Adipose tissue (tissue), 3 donors: ENCODE data around the gene C11orf21. TPM values are rescaled to one million over a fixed set of nuclear protein-coding genes. Genes with fewer than 3 reads are reported as not detected.
"Not testable (repeated sequence)": the region's sequence is repeated elsewhere in the genome, so short reads cannot be mapped to it uniquely, and the experiment has no call there.

Source experiments
- H3K27ac ChIP-seq: one replicate; pipeline ENCODE4 v1.5.1; 2013; ENCODE audit warnings: low read depth, low read length
- WGBS, 3 donors: extraction: QIAGEN DNeasy Blood & Tissue Kit; methylation state at CpG; one replicate each; pipeline ENCODE4 v1.1.7; 2013; 5-methylcytosine and 5-hydroxymethylcytosine counted together
- polyA plus RNA-seq, 3 donors: library from polyadenylated mRNA; stranded (reverse); fragments of 200-250 nt; gene quantifications; one replicate each; pipeline ENCODE4 v1.2.3, GENCODE V29; 2013
- donor health status: healthy with polysubstance abuse.
- donor health status: Bipolar disorder and iron deficiency.
- donor health status: healthy.

The C11orf21 gene
- polyA plus RNA-seq: 1 to 10 TPM in 1 of 3 donors, under 1 TPM in 2; 0.62 to 1.8 (median 0.79) TPM

GRCh38 chr11:2301631-2302305 is at the start of gene C11orf21, which contains the start of gene TSPAN32:
C11orf21 (minus strand) TSS chr11:2301918; CDS start chr11:2301808, 110 bp downstream.
TSPAN32 (plus strand) TSS chr11:2302013; CDS start chr11:2302150, 137 bp downstream.
- 41 to 63% (median 44%) methylated on average over 16 of the region's 16 CpGs for WGBS, 3 donors
- H3K27ac ChIP-seq: no peak within 1 kb of the TSS

- 96 to 100% (median 100%) methylated on average over 1 of the region's 1 CpG for WGBS, 3 donors
- no peak overlapping the region for H3K27ac ChIP-seq
Observed at GRCh38 chr11:2348986-2349385, 47.3 kb upstream of the C11orf21 start.

GRCh38 chr11:2347308-2347830 is 45.7 kb upstream of the C11orf21 start:
- WGBS, 3 donors: 76 to 90% (median 89%) methylated on average over 9 of the region's 9 CpGs
- no peak overlapping the region for H3K27ac ChIP-seq

- no peak overlapping the region for H3K27ac ChIP-seq
- 81 to 86% (median 84%) methylated on average over 10 of the region's 10 CpGs for WGBS, 3 donors
Observed at GRCh38 chr11:2346586-2347307, 45.0 kb upstream of the C11orf21 start.

- 89 to 90% (median 89%) methylated on average over 4 of the region's 4 CpGs for WGBS, 3 donors
- H3K27ac ChIP-seq: no peak overlapping the region
Observed at GRCh38 chr11:2346014-2346413, 44.3 kb upstream of the C11orf21 start.

- H3K27ac ChIP-seq: no peak overlapping the region
- WGBS, 3 donors: 81 to 92% (median 85%) methylated on average over 2 of the region's 2 CpGs
Observed at GRCh38 chr11:2345050-2345449, 43.3 kb upstream of the C11orf21 start.

- no peak overlapping the region for H3K27ac ChIP-seq
- WGBS, 3 donors: 71 to 81% (median 72%) methylated on average over 4 of the region's 4 CpGs
Observed at GRCh38 chr11:2343502-2343901, 41.8 kb upstream of the C11orf21 start.

GRCh38 chr11:2342981-2343380 is 41.3 kb upstream of the C11orf21 start:
- no peak overlapping the region for H3K27ac ChIP-seq
- 62 to 83% (median 77%) methylated on average over 5 of the region's 5 CpGs for WGBS, 3 donors

- H3K27ac ChIP-seq: no peak overlapping the region
- 88 to 95% (median 93%) methylated on average over 3 of the region's 3 CpGs for WGBS, 3 donors
Observed at GRCh38 chr11:2342557-2342956, 40.8 kb upstream of the C11orf21 start.

GRCh38 chr11:2338760-2339159 is 37.0 kb upstream of the C11orf21 start:
- not testable (repeated sequence) for H3K27ac ChIP-seq
- WGBS, 3 donors: 77 to 85% (median 83%) methylated on average over 8 of the region's 8 CpGs

GRCh38 chr11:2335286-2335685 is 33.6 kb upstream of the C11orf21 start:
- WGBS, 3 donors: 93 to 95% (median 95%) methylated on average over 17 to 18 of the region's 18 CpGs
- H3K27ac ChIP-seq: not testable (repeated sequence)

- H3K27ac ChIP-seq: not testable (repeated sequence)
- 47 to 76% (median 58%) methylated on average over 2 of the region's 4 CpGs for WGBS, 3 donors
Observed at GRCh38 chr11:2333486-2334205, 31.9 kb upstream of the C11orf21 start.

- not testable (repeated sequence) for H3K27ac ChIP-seq
- WGBS, 3 donors: 88 to 91% (median 90%) methylated on average over 7 to 20 of the region's 29 CpGs
Observed at GRCh38 chr11:2332569-2332968, 30.9 kb upstream of the C11orf21 start.

- H3K27ac ChIP-seq: no peak overlapping the region
- WGBS, 3 donors: 81 to 95% (median 93%) methylated on average over 5 of the region's 5 CpGs
Observed at GRCh38 chr11:2331404-2331803, 29.7 kb upstream of the C11orf21 start.

- 87 to 95% (median 90%) methylated on average over 6 of the region's 6 CpGs for WGBS, 3 donors
- no peak overlapping the region for H3K27ac ChIP-seq
Observed at GRCh38 chr11:2330696-2331095, 29.0 kb upstream of the C11orf21 start.

GRCh38 chr11:2329551-2329950 is 27.8 kb upstream of the C11orf21 start:
- H3K27ac ChIP-seq: no peak overlapping the region
- WGBS, 3 donors: 89 to 92% (median 89%) methylated on average over 9 of the region's 9 CpGs

- no peak overlapping the region for H3K27ac ChIP-seq
- 91 to 96% (median 94%) methylated on average over 15 of the region's 15 CpGs for WGBS, 3 donors
Observed at GRCh38 chr11:2328656-2329354, 27.1 kb upstream of the C11orf21 start.

GRCh38 chr11:2328021-2328420 is 26.3 kb upstream of the C11orf21 start:
- no peak overlapping the region for H3K27ac ChIP-seq
- 90 to 92% (median 92%) methylated on average over 11 of the region's 11 CpGs for WGBS, 3 donors
